ENCODE data around the gene HMGN3.
"Not testable (repeated sequence)": the region's sequence is repeated elsewhere in the genome, so short reads cannot be mapped to it uniquely, and the experiment has no call there.

Gene HMGN3

GRCh38 chr6:79234150-79235022 lies at the start of gene HMGN3:
HMGN3 (minus strand) TSS chr6:79234682.
- DNase-seq, result peak; percentile 64 to 96 (median 91)

GRCh38 chr6:79280756-79281155 lies 46.3 kb upstream of the HMGN3 start:
- DNase-seq, result no peak

DNA sequence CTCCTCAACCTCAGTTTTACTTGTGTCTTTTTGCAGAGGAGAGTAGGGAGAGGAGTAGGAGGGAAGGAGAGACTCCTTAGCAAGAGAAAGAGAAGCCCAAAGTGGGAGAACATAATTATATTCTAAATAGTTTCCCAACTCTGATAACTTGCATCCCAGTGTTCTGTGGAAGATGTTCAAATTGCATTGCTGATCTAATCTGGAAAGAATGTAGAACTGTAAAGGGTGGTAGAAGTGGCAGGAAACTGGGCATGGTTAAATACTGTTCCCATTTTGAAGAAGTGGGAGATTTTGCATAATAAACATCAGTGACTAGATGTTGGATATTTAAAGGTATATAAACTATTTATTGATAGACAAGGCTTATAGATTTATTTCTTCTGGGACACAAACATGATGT lies 42.6 kb upstream of the HMGN3 start:
- DNase-seq, result no peak

DNA sequence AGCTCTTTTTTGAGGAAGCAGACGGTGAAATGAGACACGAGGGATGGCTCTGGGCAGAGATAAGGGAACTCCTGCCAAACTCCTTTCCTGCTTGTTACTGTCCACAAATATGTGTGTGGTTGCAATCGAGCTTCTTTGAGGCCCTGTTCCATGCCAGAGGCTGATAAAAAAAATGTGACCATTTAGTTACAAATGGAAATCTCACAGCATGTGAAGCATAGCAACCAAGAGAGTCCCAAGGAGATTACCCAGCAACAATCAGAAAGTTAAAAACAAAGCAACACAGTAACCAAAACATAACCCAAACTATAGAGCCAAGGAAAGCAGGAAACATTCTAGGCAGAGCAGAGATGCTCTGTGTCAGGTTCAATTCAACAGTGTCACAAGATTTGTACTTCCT lies 35.4 kb upstream of the HMGN3 start:
- DNase-seq, result no peak

DNA sequence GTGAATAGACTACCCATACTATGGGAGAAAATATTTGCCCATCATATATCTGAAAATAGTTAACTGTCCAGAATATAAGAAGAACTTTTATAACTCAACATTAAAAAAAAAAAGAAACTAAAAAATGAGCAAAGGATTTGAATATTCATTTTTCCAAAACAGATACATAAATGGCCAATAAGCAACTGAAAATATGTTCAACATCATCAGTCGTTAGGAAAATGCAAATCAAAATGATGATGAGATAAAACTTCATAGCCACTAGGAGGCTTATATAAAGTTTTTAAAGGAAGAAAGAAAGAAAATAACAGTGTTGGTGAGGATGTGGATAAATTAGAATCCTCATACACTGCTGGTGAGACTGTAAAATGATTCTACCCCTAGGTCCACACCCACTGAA lies 32.6 kb upstream of the HMGN3 start:
- no peak for DNase-seq

DNA sequence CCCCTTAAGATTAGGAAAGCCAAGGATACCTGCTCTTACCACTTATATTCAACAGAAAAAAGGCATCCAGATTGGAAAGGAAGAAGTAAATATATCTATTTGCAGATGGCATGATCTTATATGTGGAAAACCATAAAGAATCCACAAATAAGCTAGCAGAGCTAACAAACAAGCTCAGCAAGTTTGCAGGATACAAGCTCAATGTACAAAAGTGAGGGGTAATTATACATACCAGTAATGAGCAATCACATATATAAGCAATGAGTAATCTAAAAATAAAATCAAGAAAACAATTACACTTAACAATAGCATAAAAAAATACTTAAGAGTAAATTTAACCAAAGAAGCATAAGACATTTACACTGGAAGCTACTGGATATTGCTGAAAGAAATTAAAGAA lies 31.6 kb upstream of the HMGN3 start:
- DNase-seq, result no peak

DNA sequence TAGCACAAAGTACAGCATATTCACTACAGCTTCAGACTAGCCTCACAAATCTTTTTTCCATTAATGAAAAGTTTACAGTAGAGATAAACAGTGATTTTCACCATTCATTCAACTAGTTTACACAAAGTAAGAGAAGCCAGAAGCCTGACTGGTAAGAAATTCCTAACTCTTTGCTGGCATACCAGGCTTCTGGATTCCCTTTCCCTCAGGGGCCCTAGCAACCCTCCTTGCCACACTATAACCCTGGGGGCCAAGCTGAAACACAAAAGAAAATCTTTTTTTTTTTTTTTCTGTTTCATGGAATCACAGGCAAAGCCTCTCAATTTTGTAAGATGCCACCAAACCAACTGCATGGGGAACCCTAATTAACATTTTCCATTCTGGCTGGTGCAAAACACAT lies 28.9 kb upstream of the HMGN3 start:
- DNase-seq, result no peak

DNA sequence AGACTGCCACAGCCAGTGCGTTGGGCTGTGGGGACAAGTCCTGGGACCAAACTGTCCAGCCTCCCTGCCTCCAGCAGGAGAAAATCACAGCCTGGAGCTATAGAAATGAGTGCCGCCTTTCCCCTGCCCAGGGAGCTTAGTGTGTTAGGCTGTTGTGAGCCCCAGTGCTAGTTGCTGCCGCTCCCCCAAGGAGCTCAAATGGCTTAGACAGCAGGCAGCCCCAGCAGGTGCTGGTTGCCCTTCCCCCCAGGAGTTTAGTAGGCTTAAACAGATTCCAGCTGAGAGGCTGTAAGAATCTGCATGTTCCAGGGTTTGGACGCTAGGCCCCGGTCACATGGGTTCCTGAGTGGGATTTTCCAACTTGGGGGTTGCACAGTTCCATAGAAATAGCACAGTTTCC lies 27.2 kb upstream of the HMGN3 start:
- no peak for DNase-seq

- no peak for DNase-seq
These were observed 26.3 kb upstream of the HMGN3 start for GRCh38 chr6:79260772-79261171.

- no peak for DNase-seq
These were observed 23.1 kb upstream of the HMGN3 start for GRCh38 chr6:79257381-79258205.

- DNase-seq, result not testable (repeated sequence)
These were observed 22.3 kb upstream of the HMGN3 start for GRCh38 chr6:79256770-79257169.

- DNase-seq, result not testable (repeated sequence)
These were observed 20.6 kb upstream of the HMGN3 start for GRCh38 chr6:79255086-79255485.

- DNase-seq, result no peak
These were observed 16.1 kb upstream of the HMGN3 start for GRCh38 chr6:79250559-79250958.

- DNase-seq, result no peak
These were observed 15.6 kb upstream of the HMGN3 start for GRCh38 chr6:79250107-79250514.

DNA sequence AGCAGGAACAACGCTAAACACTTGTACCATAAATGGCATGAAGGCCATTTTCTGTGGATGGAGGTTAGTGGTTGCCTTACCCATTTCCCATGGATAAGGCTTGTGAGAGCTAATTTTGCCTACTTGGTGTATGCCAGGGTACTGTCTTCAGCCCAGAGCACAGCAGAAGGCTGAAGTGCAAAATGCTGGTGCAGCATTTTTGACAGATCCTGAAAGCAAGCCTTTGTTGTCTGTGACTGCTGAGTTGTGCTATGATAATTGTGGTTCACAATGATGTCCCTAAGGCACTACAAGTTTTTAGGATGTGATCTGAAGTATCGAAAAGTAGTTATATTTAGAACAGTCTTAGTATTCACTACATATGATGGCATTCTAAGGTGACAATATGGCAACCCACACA lies 14.7 kb upstream of the HMGN3 start:
- DNase-seq, result peak in 1 of 14 donors; percentile 3

GRCh38 chr6:79246891-79247290 lies 12.4 kb upstream of the HMGN3 start:
- no peak for DNase-seq

GRCh38 chr6:79241228-79241627 lies 6.7 kb upstream of the HMGN3 start:
- no peak for DNase-seq

DNA sequence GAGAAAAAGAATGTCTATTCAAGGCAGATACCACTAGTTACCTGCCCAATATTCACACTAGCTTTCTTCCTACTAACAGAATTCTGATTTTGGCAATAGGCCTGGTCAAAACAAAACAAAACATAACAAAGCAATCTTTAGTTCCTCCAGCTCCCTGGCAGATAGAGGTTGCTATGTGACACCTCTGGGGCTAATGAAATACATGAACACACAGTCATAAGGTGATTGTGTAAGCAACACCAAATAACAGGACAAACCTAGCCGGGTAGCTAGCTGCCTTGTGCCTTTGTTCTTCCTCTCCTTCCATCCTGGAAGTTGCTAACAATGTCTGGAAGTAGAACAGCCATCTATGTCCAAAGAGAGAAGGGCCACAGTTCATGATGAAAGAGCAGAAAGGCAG lies 6.0 kb upstream of the HMGN3 start:
- no peak for DNase-seq

DNA sequence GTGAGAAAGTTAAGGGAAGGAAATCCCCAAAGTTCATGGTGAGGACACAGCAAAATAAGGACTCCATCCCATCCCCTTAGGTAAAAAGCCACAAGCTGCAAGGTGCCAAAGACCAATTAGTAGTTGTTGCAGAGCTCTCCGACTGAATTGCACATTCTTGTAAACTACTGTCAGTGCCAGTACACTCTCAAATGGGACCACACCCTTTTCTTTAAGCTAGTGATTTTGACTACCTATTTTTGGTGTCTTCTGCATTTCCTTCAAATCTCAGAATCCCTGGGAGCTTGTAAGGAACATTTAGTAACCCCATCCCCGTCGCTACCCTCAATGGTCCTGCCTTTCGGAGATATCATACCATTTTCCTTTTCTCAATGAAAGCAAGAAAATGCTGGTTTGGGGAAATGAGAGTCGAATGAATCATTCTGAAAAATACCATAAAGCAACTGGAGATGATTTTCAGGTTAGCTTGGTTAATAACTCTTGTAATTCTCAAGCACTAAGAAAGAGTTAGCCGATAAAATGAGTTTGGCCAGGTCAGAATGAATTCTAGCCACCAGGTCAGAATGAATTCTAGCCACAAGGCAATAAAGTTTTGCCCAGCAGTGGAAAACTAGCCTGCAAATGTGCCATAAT lies 5.2 kb upstream of the HMGN3 start:
- no peak for DNase-seq

- no peak for DNase-seq
These were observed 4.4 kb upstream of the HMGN3 start for GRCh38 chr6:79238919-79239318.

GRCh38 chr6:79236711-79237110 lies 2.2 kb upstream of the HMGN3 start:
- no peak for DNase-seq

DNA sequence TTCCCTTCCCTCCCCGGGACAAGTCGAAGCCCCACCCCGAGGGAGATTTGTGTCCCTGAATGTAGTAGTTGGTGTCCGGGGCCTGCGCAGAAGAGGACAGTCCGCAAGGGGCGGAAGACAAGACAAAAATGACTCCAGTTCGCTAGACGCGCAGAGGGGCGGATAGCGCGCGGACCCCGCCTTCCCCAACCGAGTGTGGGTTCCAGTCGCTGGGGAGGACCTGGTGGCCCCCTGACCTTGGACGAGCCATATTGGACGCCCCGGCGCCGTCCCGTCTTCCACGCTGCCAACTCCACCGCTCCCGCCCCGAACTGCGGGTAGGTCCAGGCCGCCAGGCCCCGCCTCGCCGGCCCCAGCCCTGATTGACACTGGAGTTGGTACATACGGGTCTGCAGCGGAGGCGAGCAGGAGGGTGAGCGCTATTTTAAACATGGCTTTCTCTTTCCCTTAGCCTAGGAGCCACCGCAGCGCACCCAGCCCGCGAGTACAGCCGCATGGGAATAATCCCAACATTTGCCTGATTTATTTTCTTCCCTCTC lies 802 bp downstream of the HMGN3 start:
- DNase-seq, result peak; percentile 40 to 94 (median 84)

All from C1 segment of cervical spinal cord (tissue), 14 donors.